ENCODE results near the gene PER3.

The PER3 gene

GRCh38 chr1:7777591-7777990 is 6.5 kb upstream of the PER3 start:
- no peak overlapping the region for H3K27ac ChIP-seq
- H3K4me3 ChIP-seq: no peak overlapping the region
- DNase-seq (ENCODE audit: low spot score): no peak
- TF ChIP-seq CTCF (IDR thresholded peaks at IDR 0.05): no peak

DNA sequence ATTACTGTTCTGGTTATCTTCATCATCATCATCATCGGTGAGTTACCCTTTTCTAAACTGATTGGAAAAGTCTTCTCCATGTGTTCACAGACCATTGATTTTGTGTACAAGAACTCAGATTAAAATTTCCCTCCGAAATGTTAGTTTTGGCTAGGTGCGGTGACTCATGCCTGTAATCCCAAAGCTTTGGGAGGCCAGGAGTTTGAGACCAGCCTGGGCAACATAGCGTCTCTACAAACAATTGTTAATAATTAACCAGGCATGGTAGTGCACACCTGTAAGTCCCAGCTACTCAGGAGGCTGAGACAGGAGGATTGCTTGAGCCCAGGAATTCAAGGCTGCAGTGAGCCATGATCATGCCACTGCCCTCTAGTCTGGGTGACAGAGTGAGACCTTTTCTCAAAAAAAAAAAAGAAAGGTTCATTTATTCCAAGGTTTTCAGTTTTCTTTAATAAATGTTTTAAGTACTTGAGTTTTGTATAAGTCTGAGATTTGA is 5.9 kb upstream of the PER3 start:
- Histone ChIP-seq H3K4me3 (no peak overlapping the region), H3K27ac (no peak overlapping the region)
- no peak for DNase-seq (ENCODE audit: low spot score)
- no peak for TF ChIP-seq CTCF (IDR thresholded peaks at IDR 0.05)

GRCh38 chr1:7780976-7781375 is 3.1 kb upstream of the PER3 start:
- TF ChIP-seq CTCF (IDR thresholded peaks at IDR 0.05): no peak
- no peak overlapping the region for H3K27ac ChIP-seq
- no peak for DNase-seq (ENCODE audit: low spot score)
- no peak overlapping the region for H3K4me3 ChIP-seq

- TF ChIP-seq CTCF (IDR thresholded peaks at IDR 0.05): no peak
- no peak for DNase-seq (ENCODE audit: low spot score)
- no peak overlapping the region for H3K4me3 ChIP-seq
- no peak overlapping the region for H3K27ac ChIP-seq
Observed at GRCh38 chr1:7781501-7781900, 2.6 kb upstream of the PER3 start.

DNA sequence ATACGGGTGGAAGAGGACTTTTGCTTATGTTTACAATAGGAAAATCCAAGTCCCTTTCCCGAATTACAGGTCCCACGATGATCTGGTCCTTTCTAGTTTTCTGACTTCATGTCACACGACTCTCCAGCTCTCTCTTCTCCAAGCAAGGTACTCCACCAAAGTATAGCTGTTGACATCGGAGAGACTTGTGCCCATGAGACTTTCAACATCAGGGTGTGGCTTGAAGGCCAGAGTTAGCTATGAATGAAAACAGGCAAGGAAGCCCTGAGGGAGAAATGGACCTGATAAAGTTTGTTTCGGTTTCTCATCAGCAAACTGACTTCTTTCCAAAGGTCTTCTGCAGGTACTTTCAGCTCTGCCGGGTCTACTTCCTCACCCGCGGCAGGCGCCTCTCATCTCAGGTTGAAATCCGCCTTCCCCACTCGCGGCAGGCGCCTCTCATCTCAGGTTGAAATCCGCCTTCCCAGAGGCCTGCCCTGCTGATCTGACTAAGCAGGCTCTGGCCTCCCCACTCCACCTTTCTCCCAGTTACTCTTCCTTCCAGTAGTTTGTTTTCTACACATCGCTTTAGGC is 2.1 kb upstream of the PER3 start:
- Histone ChIP-seq H3K27ac (peak overlapping the region in 1 of 2 donors; percentile 97), H3K4me3 (no peak overlapping the region)
- DNase-seq (ENCODE audit: low spot score): no peak
- TF ChIP-seq CTCF (IDR thresholded peaks at IDR 0.05): no peak

GRCh38 chr1:7783178-7783711 is 846 bp upstream of the PER3 start:
- no peak for TF ChIP-seq CTCF (IDR thresholded peaks at IDR 0.05)
- Histone ChIP-seq H3K4me3 (peak overlapping the region; percentile 89), H3K27ac (peak overlapping the region; percentile 72 to 97)
- peak; percentile 84 for DNase-seq (ENCODE audit: low spot score)

GRCh38 chr1:7784492-7785071 is 491 bp downstream of the PER3 start:
- peak; percentile 78 for DNase-seq (ENCODE audit: low spot score)
- Histone ChIP-seq H3K27ac (peak overlapping the region; percentile 97), H3K4me3 (peak overlapping the region; percentile 89)
- no peak for TF ChIP-seq CTCF (IDR thresholded peaks at IDR 0.05)
